ACC112 (cell line): Measurements from ENCODE around the gene OPN4.
"Not testable (repeated sequence)": the region's sequence is repeated elsewhere in the genome, so short reads cannot be mapped to it uniquely, and the experiment has no call there.

Experiments used
- H2AFZ ChIP-seq: fragments of 200-600 bp; sonication (generic); one replicate; pipeline ENCODE4 v1.6.0; 2017; ENCODE audit warnings: antibody characterized with exemption, low read length; ENCODE audit not compliant: unreplicated experiment
- H3K27ac ChIP-seq: fragments of 200-600 bp; sonication (generic); 2 replicates; pipeline ENCODE4 v1.5.1; 2014; ENCODE audit warnings: low read depth, mild to moderate bottlenecking, antibody characterized with exemption, low read length, moderate library complexity
- H3K27me3 ChIP-seq: fragments of 200-600 bp; sonication (generic); 2 replicates; pipeline ENCODE4 v1.6.1; 2014; ENCODE audit warnings: mild to moderate bottlenecking, antibody characterized with exemption, low read length, moderate library complexity, mixed read lengths; ENCODE audit not compliant: insufficient read depth
- H3K36me3 ChIP-seq: fragments of 200-600 bp; sonication (generic); 2 replicates; pipeline ENCODE4 v1.6.1; 2016; ENCODE audit warnings: mild to moderate bottlenecking, antibody characterized with exemption, low read length, moderate library complexity, mixed read lengths; ENCODE audit not compliant: insufficient read depth
- H3K4me1 ChIP-seq: fragments of 200-600 bp; sonication (generic); one replicate; pipeline ENCODE4 v1.6.1; 2016; ENCODE audit warnings: low read length, mixed read lengths; ENCODE audit not compliant: insufficient read depth, unreplicated experiment, control insufficient read depth
- H3K4me3 ChIP-seq: fragments of 200-600 bp; sonication (generic); 2 replicates; pipeline ENCODE4 v1.5.1; 2014; ENCODE audit warnings: mild to moderate bottlenecking, low read depth, low read length
- H3K79me2 ChIP-seq: fragments of 200-600 bp; sonication (generic); one replicate; pipeline ENCODE4 v1.6.0; 2016; ENCODE audit warnings: low read length; ENCODE audit not compliant: control insufficient read depth, unreplicated experiment, insufficient read depth

Gene OPN4, protein sequence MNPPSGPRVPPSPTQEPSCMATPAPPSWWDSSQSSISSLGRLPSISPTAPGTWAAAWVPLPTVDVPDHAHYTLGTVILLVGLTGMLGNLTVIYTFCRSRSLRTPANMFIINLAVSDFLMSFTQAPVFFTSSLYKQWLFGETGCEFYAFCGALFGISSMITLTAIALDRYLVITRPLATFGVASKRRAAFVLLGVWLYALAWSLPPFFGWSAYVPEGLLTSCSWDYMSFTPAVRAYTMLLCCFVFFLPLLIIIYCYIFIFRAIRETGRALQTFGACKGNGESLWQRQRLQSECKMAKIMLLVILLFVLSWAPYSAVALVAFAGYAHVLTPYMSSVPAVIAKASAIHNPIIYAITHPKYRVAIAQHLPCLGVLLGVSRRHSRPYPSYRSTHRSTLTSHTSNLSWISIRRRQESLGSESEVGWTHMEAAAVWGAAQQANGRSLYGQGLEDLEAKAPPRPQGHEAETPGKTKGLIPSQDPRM

GRCh38 chr10:86654411-86655172 is at the start of gene OPN4:
OPN4 (plus strand) TSS chr10:86654547; CDS start chr10:86654784, 237 bp downstream.
- Histone ChIP-seq H3K4me1 (peaks cover 2% of the 10 kb centered on the region), H3K27me3 (no peaks in the 10 kb centered on the region), H2AFZ (no peak within 1 kb of the TSS), H3K79me2 (no peaks in the 10 kb centered on the region), H3K27ac (no peak within 1 kb of the TSS), H3K4me3 (no peak within 1 kb of the TSS), H3K36me3 (no peaks in the 10 kb centered on the region)

DNA sequence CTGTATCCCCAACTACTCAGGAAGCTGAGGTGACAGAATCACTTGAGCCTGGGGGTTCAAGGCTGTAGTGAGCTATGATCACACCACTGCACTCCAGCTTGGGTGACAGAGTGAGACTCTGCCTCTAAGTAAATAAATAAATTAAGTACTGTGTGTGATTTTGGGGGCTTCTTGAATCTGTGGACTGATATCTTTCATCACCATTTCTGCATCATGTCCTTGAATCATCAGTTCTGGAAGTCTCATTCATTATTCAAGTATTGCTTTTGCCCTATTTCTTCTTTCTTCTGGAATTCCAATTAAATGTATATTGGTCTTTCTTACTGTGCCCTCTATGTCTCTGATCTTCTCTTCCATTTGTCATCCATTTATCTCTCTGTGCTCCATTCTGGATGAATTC is 46.7 kb upstream of the OPN4 start:
- Histone ChIP-seq H2AFZ (no peak overlapping the region), H3K27me3 (peaks cover 18% of the 10 kb centered on the region), H3K36me3 (no peaks in the 10 kb centered on the region), H3K79me2 (no peaks in the 10 kb centered on the region), H3K27ac (no peak overlapping the region), H3K4me1 (no peaks in the 10 kb centered on the region), H3K4me3 (no peak overlapping the region)

- no peak overlapping the region for H3K27ac ChIP-seq
Observed at GRCh38 chr10:86609920-86610319, 44.4 kb upstream of the OPN4 start.

DNA sequence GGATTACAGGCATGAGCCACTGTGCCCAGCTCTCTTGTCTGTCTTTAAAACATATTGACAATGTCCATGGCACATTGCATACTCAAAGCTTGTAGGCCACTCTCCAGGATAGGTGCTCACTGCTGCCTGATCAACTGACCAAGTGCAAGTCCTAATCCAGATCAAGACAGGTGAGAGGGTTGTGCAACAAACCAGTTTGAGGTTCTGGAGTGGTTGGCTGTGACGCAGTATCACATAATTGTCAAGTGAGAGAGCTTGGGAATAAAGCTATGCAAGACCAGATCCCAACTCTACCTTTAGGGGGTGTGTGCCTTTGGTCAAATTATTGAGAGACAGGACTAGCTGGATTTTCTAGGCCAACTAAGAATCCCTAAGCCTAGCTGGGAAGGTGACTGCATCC is 43.0 kb upstream of the OPN4 start:
- H3K27ac ChIP-seq: no peak overlapping the region
- H3K4me3 ChIP-seq: no peak overlapping the region
- H2AFZ ChIP-seq: no peak overlapping the region

More at GRCh38 chr10:86609920-86610319, 44.4 kb upstream of the OPN4 start:
- no peaks in the 10 kb centered on the region for H3K36me3 ChIP-seq
- peaks cover 18% of the 10 kb centered on the region for H3K27me3 ChIP-seq
- H3K4me1 ChIP-seq: no peaks in the 10 kb centered on the region
- no peaks in the 10 kb centered on the region for H3K79me2 ChIP-seq
- H2AFZ ChIP-seq: no peak overlapping the region
- no peak overlapping the region for H3K4me3 ChIP-seq

GRCh38 chr10:86613096-86613495 is 41.3 kb upstream of the OPN4 start:
- H3K4me1 ChIP-seq: no peaks in the 10 kb centered on the region
- no peak overlapping the region for H2AFZ ChIP-seq
- H3K4me3 ChIP-seq: no peak overlapping the region
- no peaks in the 10 kb centered on the region for H3K36me3 ChIP-seq
- H3K27me3 ChIP-seq: peaks cover 13% of the 10 kb centered on the region
- H3K79me2 ChIP-seq: no peaks in the 10 kb centered on the region
- H3K27ac ChIP-seq: no peak overlapping the region

More for the DNA sequence above, 43.0 kb upstream of the OPN4 start:
- Histone ChIP-seq H3K4me1 (no peaks in the 10 kb centered on the region), H3K36me3 (no peaks in the 10 kb centered on the region), H3K27me3 (peaks cover 18% of the 10 kb centered on the region), H3K79me2 (no peaks in the 10 kb centered on the region)

DNA sequence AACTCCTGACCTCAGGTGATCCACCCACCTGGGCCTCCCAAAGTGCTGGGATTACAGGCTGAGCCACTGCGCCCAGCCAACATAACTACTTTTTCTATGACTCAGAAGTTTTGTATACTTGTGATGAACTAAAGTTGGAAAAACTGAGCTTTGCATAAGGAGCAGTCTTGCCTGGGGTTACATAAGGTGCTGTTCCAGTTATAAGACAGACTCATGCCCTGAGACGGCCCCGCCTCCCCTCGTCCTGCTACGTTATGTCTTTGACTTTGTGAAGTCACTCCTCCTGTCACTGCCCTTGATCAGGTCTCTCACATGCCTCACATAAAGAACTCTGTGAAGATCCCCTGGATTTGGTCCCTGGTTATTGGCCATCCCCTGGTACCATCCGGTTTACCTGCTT is 40.4 kb upstream of the OPN4 start:
- H3K79me2 ChIP-seq: no peaks in the 10 kb centered on the region
- no peak overlapping the region for H3K27ac ChIP-seq
- peaks cover 7% of the 10 kb centered on the region for H3K27me3 ChIP-seq
- H2AFZ ChIP-seq: no peak overlapping the region
- no peaks in the 10 kb centered on the region for H3K4me1 ChIP-seq
- no peak overlapping the region for H3K4me3 ChIP-seq
- H3K36me3 ChIP-seq: no peaks in the 10 kb centered on the region

DNA sequence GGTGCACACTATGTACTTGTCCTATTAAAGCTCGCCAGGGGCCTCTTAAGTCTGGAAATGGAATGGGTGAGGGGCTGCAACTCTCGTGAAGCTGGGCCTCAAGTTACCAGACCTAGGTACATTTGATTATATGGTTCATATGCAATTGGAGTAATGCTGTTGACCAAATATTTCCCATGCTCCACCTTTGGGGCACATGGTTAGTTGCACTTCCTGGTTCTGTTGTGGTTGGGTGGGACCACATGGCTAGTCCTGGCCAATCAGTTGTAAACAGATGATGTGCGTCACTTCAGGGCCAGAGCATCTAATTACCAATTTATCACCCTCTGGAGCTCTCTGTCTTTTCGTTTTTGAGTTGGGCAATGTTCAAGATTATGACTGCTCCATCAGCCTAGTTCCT is 39.5 kb upstream of the OPN4 start:
- H3K4me1 ChIP-seq: no peaks in the 10 kb centered on the region
- H3K27me3 ChIP-seq: peaks cover 5% of the 10 kb centered on the region
- H3K36me3 ChIP-seq: no peaks in the 10 kb centered on the region
- H2AFZ ChIP-seq: no peak overlapping the region
- no peaks in the 10 kb centered on the region for H3K79me2 ChIP-seq
- no peak overlapping the region for H3K27ac ChIP-seq
- H3K4me3 ChIP-seq: no peak overlapping the region

DNA sequence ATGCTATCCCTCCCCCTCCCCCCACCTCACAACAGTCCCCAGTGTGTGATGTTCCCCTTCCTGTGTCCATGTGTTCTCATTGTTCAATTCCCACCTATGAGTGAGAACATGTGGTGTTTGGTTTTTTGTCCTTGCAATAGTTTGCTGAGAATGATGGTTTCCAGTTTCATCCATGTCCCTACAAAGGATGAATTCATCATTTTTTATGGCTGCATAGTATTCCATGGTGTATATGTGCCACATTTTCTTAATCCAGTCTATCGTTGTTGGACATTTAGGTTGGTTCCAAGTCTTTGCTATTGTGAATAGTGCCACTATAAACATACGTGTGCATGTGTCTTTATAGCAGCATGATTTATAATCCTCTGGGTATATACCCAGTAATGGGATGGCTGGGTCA is 37.1 kb upstream of the OPN4 start:
- not testable (repeated sequence) for H3K4me1 ChIP-seq, H3K4me3 ChIP-seq, H3K27ac ChIP-seq, H3K36me3 ChIP-seq, H3K27me3 ChIP-seq, H2AFZ ChIP-seq, H3K79me2 ChIP-seq

- Histone ChIP-seq H2AFZ (no peak overlapping the region), H3K4me1 (no peaks in the 10 kb centered on the region), H3K36me3 (no peaks in the 10 kb centered on the region), H3K27ac (no peak overlapping the region), H3K4me3 (no peak overlapping the region), H3K27me3 (peaks cover 6% of the 10 kb centered on the region; the same call in 1 of the 2 replicates), H3K79me2 (no peaks in the 10 kb centered on the region)
Observed at GRCh38 chr10:86628311-86628710, 26.0 kb upstream of the OPN4 start.

- H3K27ac ChIP-seq: no peak overlapping the region
- H3K36me3 ChIP-seq: no peaks in the 10 kb centered on the region
- peaks cover 6% of the 10 kb centered on the region; the same call in 1 of the 2 replicates for H3K27me3 ChIP-seq
- no peak overlapping the region for H2AFZ ChIP-seq
- H3K4me3 ChIP-seq: no peak overlapping the region
- H3K4me1 ChIP-seq: peaks cover 5% of the 10 kb centered on the region
- no peaks in the 10 kb centered on the region for H3K79me2 ChIP-seq
Observed at GRCh38 chr10:86630079-86630478, 24.3 kb upstream of the OPN4 start.
